HEK293 (cell line): ENCODE data around the gene ANAPC2.

Experiments
- CTCF ChIA-PET: fragments of 350-600 bp; formaldehyde crosslinking; extraction: SDS; loops from one replicate; lab custom pipeline; 2021; ENCODE audit warnings: antibody characterized with exemption; lab: Yijun Ruan, JAX
- POLR2A ChIA-PET: fragments of 300-600 bp; formaldehyde crosslinking; extraction: SDS; loops from one replicate; lab custom pipeline; 2020; ENCODE audit warnings: antibody characterized with exemption, inconsistent platforms; lab: Yijun Ruan, JAX
- H3K27ac ChIP-seq: fragments of 200-500 bp; sonication (Bioruptor generic); 2 replicates; pipeline ENCODE4 v1.5.1; 2014; ENCODE audit warnings: low read depth, low read length, control low read depth, inconsistent platforms; ENCODE audit errors: extremely low read depth
- H3K36me3 ChIP-seq, 2 experiments: fragments of 200-500 bp in 1 of 2; sonication (Bioruptor generic) in 1 of 2; 1 replicate in 1 of 2; 2 replicates in 1 of 2; pipeline ENCODE4 v1.5.1; 2014 to 2017; ENCODE audit warnings: inconsistent platforms in 2 of 2, low read length in 2 of 2; ENCODE audit not compliant: control insufficient read depth in 2 of 2, insufficient read depth in 1 of 2
- H3K4me1 ChIP-seq: fragments of 200-500 bp; sonication (Bioruptor generic); 2 replicates; pipeline ENCODE4 v1.5.1; 2014; ENCODE audit warnings: mild to moderate bottlenecking, low read length, inconsistent platforms; ENCODE audit not compliant: control insufficient read depth, insufficient read depth
- H3K4me3 ChIP-seq: 2 replicates; pipeline ENCODE4 v1.5.1; 2011; ENCODE audit warnings: low read depth, mild to moderate bottlenecking, control low read depth, low read length, moderate library complexity
- H3K9me3 ChIP-seq: fragments of 200-500 bp; sonication (Bioruptor generic); 2 replicates; pipeline ENCODE4 v1.5.1; 2014; ENCODE audit warnings: low read depth, low read length, inconsistent platforms; ENCODE audit not compliant: control insufficient read depth, insufficient read depth
- EGR2 ChIP-seq: fragments of 450-650 bp; formaldehyde crosslinking; IDR thresholded peaks from 2 replicates; pipeline ENCODE4 v1.5.1; 2016; ENCODE audit warnings: low read depth, missing biosample characterization, missing genetic modification characterization
- GLIS1 ChIP-seq: fragments of 450-650 bp; formaldehyde crosslinking; IDR thresholded peaks from 2 replicates; pipeline ENCODE4 v1.5.1; 2016; ENCODE audit warnings: missing biosample characterization, missing genetic modification characterization
- GLIS2 ChIP-seq: fragments of 450-650 bp; formaldehyde crosslinking; IDR thresholded peaks from 2 replicates; pipeline ENCODE4 v1.5.1; 2016; ENCODE audit warnings: missing biosample characterization, missing genetic modification characterization
- HOXA7 ChIP-seq: sonication (generic); formaldehyde crosslinking; IDR thresholded peaks from 2 replicates; pipeline ENCODE4 v1.8.1; 2022; ENCODE audit warnings: missing genetic modification reagents, borderline replicate concordance
- KLF1 ChIP-seq: fragments of 450-650 bp; formaldehyde crosslinking; IDR thresholded peaks from 2 replicates; pipeline ENCODE4 v1.5.1; 2016; ENCODE audit warnings: missing biosample characterization, missing genetic modification characterization
- TRIM28 ChIP-seq: IDR thresholded peaks from 2 replicates; pipeline ENCODE4 v1.6.1; 2011; ENCODE audit warnings: low read length, control low read depth, borderline replicate concordance
- ZFHX2 ChIP-seq: fragments of 450-650 bp; formaldehyde crosslinking; conservative IDR thresholded peaks from 2 replicates; pipeline ENCODE4 v1.5.1; 2016; ENCODE audit warnings: missing biosample characterization, missing genetic modification characterization
- ZIC2 ChIP-seq: fragments of 450-650 bp; formaldehyde crosslinking; IDR thresholded peaks from 2 replicates; pipeline ENCODE4 v1.5.1; 2016; ENCODE audit warnings: missing biosample characterization, missing genetic modification characterization
- ZNF112 ChIP-seq: fragments of 450-650 bp; formaldehyde crosslinking; IDR thresholded peaks from 2 replicates; pipeline ENCODE4 v1.5.0; 2017; ENCODE audit warnings: missing biosample characterization, missing genetic modification characterization
- ZNF335 ChIP-seq: fragments of 450-650 bp; formaldehyde crosslinking; conservative IDR thresholded peaks from 2 replicates; pipeline ENCODE4 v1.5.1; 2016; ENCODE audit warnings: missing biosample characterization, missing genetic modification characterization
- ZNF561 ChIP-seq: fragments of 450-650 bp; IDR thresholded peaks from 2 replicates; pipeline ENCODE4 v1.5.1; 2018; ENCODE audit warnings: missing biosample characterization, missing genetic modification characterization, borderline replicate concordance
- TF ChIP-seq, protein P1 (sequence below): fragments of 450-650 bp; formaldehyde crosslinking; IDR thresholded peaks from 2 replicates; pipeline ENCODE4 v1.5.1; 2016; ENCODE audit warnings: missing biosample characterization, missing genetic modification characterization
- TF ChIP-seq, protein P2 (sequence below): fragments of 450-650 bp; formaldehyde crosslinking; IDR thresholded peaks from 2 replicates; pipeline ENCODE4 v1.5.1; 2016; ENCODE audit warnings: missing biosample characterization, missing genetic modification characterization
- TF ChIP-seq, protein P3 (sequence below): fragments of 450-650 bp; formaldehyde crosslinking; IDR thresholded peaks from 2 replicates; pipeline ENCODE4 v1.5.1; 2016; ENCODE audit warnings: missing biosample characterization, missing genetic modification characterization
- TF ChIP-seq, protein P4 (sequence below): fragments of 450-650 bp; formaldehyde crosslinking; IDR thresholded peaks from 2 replicates; pipeline ENCODE4 v1.5.1; 2016; ENCODE audit warnings: missing biosample characterization, missing genetic modification characterization
- TF ChIP-seq, protein P5 (sequence below): fragments of 450-650 bp; formaldehyde crosslinking; IDR thresholded peaks from 2 replicates; pipeline ENCODE4 v1.5.1; 2016; ENCODE audit warnings: missing biosample characterization, missing genetic modification characterization

Gene ANAPC2

DNA sequence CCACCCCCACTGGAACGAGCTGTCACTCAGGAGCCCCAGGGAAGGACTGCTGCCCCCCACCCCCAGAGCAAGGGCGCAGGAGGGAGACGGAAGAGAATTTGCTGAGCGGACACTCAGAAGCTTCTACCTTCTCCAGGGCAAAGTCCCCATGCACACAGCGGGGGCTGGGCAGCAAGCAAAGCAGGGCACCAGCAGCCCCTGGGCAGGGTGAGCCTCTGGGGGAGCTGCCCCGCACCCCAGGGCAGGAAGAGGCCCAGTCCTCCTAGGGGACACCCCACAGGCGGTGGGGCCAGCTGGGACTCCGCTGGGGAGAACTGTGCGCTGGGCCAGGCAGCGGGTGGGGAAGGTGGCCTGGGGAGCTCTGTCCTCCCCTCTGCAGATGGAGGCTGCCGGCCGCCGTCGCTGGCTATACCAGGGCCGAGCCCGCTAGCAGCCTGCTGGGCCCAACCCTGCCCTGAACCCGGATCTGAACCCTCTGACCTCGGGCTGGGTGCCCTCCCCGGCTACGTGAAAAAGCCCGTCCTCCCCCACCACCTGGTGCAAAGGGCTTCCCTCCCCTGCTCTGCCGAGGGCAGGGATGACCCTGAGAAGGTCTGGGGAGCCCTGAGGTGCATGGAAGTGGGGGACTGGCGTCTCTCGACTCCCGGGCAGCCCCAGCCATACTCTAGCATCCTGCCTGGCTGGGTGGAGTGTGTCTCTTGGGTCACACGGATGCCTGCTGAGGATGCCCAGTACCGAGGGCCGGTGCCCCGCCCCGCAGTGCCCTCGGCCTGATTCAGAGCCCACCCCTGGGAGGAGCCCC is 41.7 kb upstream of the ANAPC2 start (continued):
- TF ChIP-seq, protein P1, sequence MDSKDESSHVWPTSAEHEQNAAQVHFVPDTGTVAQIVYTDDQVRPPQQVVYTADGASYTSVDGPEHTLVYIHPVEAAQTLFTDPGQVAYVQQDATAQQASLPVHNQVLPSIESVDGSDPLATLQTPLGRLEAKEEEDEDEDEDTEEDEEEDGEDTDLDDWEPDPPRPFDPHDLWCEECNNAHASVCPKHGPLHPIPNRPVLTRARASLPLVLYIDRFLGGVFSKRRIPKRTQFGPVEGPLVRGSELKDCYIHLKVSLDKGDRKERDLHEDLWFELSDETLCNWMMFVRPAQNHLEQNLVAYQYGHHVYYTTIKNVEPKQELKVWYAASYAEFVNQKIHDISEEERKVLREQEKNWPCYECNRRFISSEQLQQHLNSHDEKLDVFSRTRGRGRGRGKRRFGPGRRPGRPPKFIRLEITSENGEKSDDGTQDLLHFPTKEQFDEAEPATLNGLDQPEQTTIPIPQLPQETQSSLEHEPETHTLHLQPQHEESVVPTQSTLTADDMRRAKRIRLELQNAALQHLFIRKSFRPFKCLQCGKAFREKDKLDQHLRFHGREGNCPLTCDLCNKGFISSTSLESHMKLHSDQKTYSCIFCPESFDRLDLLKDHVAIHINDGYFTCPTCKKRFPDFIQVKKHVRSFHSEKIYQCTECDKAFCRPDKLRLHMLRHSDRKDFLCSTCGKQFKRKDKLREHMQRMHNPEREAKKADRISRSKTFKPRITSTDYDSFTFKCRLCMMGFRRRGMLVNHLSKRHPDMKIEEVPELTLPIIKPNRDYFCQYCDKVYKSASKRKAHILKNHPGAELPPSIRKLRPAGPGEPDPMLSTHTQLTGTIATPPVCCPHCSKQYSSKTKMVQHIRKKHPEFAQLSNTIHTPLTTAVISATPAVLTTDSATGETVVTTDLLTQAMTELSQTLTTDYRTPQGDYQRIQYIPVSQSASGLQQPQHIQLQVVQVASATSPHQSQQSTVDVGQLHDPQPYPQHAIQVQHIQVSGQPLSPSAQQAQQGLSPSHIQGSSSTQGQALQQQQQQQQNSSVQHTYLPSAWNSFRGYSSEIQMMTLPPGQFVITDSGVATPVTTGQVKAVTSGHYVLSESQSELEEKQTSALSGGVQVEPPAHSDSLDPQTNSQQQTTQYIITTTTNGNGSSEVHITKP: peak; percentile 59
- TF ChIP-seq ZIC2: peak; percentile 86
- no peak for TF ChIP-seq ZNF561 (tag by site-specific recombination)
- TF ChIP-seq, protein P2, sequence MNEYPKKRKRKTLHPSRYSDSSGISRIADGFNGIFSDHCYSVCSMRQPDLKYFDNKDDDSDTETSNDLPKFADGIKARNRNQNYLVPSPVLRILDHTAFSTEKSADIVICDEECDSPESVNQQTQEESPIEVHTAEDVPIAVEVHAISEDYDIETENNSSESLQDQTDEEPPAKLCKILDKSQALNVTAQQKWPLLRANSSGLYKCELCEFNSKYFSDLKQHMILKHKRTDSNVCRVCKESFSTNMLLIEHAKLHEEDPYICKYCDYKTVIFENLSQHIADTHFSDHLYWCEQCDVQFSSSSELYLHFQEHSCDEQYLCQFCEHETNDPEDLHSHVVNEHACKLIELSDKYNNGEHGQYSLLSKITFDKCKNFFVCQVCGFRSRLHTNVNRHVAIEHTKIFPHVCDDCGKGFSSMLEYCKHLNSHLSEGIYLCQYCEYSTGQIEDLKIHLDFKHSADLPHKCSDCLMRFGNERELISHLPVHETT (tag by site-specific recombination): no peak
- peak; percentile 49 for TF ChIP-seq GLIS2 (tag by site-specific recombination)
- TF ChIP-seq, protein P3, sequence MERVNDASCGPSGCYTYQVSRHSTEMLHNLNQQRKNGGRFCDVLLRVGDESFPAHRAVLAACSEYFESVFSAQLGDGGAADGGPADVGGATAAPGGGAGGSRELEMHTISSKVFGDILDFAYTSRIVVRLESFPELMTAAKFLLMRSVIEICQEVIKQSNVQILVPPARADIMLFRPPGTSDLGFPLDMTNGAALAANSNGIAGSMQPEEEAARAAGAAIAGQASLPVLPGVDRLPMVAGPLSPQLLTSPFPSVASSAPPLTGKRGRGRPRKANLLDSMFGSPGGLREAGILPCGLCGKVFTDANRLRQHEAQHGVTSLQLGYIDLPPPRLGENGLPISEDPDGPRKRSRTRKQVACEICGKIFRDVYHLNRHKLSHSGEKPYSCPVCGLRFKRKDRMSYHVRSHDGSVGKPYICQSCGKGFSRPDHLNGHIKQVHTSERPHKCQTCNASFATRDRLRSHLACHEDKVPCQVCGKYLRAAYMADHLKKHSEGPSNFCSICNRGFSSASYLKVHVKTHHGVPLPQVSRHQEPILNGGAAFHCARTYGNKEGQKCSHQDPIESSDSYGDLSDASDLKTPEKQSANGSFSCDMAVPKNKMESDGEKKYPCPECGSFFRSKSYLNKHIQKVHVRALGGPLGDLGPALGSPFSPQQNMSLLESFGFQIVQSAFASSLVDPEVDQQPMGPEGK (tag by site-specific recombination): peak; percentile 19; the same call in 1 of the 2 replicates
- TF ChIP-seq GLIS1: peak; percentile 67
- peak; percentile 44 for TF ChIP-seq KLF1
- TF ChIP-seq, all 188 proteins: peak for 8

DNA sequence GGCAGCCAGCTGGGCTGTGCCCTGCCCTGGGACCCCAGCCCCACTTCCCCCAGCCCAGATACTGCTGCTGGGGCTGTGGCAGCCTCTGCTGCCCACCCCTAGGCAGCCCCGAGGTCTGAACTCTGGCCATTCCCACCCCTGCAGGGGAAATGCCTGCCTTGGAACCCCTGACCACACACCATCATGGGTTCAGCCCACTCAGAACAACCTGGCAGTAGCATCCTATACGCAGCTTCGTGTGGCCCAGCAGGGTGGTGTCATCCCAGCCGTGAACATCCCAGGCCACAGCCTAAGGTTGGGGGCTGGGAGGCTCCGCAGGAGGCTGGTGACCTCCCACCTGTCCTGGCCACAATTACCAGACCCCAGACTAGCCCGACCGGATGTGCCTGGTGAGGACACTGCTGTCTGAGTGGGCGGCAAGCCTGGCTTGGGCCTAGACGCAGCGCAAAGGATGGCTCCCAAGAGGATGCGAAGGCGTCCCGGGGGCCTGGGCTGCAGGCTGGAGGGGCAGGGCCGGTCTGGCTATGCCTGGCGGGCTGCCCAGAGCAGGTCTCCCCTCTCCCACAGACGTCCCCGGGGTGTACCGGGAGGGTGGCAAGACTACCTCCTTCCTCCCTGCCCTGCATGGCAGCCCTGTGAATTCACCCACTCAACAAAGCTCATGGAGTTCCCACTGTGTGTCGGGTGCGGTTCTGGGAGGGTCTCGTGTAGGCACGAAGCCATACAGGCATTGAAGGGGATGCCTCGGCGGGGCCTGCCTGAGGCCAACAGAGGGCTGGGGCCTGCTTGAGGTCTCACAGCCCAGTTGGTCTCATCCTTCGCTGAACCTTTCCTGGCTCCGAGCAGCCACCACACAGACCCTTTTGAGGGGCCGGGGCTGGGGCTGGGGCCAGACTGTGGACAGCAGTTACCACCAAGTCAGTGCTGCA is 40.9 kb upstream of the ANAPC2 start:
- TF ChIP-seq EGR2 (tag by site-specific recombination) (peak; percentile 85), ZFHX2 (tag by site-specific recombination) (peak; percentile 84), ZNF335 (tag by site-specific recombination) (peak; percentile 82), ZNF112 (no peak), HOXA7 (no peak), GLIS1 (no peak), TRIM28 (no peak)
- TF ChIP-seq, protein P4, sequence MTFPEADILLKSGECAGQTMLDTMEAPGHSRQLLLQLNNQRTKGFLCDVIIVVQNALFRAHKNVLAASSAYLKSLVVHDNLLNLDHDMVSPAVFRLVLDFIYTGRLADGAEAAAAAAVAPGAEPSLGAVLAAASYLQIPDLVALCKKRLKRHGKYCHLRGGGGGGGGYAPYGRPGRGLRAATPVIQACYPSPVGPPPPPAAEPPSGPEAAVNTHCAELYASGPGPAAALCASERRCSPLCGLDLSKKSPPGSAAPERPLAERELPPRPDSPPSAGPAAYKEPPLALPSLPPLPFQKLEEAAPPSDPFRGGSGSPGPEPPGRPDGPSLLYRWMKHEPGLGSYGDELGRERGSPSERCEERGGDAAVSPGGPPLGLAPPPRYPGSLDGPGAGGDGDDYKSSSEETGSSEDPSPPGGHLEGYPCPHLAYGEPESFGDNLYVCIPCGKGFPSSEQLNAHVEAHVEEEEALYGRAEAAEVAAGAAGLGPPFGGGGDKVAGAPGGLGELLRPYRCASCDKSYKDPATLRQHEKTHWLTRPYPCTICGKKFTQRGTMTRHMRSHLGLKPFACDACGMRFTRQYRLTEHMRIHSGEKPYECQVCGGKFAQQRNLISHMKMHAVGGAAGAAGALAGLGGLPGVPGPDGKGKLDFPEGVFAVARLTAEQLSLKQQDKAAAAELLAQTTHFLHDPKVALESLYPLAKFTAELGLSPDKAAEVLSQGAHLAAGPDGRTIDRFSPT (tag by site-specific recombination): 0 out of 2 replicates have a peak, but pooled peaks have one; percentile 10
- TF ChIP-seq, protein P5, sequence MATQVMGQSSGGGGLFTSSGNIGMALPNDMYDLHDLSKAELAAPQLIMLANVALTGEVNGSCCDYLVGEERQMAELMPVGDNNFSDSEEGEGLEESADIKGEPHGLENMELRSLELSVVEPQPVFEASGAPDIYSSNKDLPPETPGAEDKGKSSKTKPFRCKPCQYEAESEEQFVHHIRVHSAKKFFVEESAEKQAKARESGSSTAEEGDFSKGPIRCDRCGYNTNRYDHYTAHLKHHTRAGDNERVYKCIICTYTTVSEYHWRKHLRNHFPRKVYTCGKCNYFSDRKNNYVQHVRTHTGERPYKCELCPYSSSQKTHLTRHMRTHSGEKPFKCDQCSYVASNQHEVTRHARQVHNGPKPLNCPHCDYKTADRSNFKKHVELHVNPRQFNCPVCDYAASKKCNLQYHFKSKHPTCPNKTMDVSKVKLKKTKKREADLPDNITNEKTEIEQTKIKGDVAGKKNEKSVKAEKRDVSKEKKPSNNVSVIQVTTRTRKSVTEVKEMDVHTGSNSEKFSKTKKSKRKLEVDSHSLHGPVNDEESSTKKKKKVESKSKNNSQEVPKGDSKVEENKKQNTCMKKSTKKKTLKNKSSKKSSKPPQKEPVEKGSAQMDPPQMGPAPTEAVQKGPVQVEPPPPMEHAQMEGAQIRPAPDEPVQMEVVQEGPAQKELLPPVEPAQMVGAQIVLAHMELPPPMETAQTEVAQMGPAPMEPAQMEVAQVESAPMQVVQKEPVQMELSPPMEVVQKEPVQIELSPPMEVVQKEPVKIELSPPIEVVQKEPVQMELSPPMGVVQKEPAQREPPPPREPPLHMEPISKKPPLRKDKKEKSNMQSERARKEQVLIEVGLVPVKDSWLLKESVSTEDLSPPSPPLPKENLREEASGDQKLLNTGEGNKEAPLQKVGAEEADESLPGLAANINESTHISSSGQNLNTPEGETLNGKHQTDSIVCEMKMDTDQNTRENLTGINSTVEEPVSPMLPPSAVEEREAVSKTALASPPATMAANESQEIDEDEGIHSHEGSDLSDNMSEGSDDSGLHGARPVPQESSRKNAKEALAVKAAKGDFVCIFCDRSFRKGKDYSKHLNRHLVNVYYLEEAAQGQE (tag by site-specific recombination): no peak
- TF ChIP-seq, all 188 proteins: peak for 4
- Histone ChIP-seq H3K36me3 (no peaks in the 10 kb centered on the region), H3K4me1 (no peaks in the 10 kb centered on the region), H3K27ac (no peak overlapping the region), H3K9me3 (no peaks in the 10 kb centered on the region), H3K4me3 (no peak overlapping the region)
- ChIA-PET POLR2A (interaction anchor here (0.6 to 17.2 kb wide), 6 partner anchors 12 to 159 kb away, joined by 3 to 304 read pairs (median 8); partner anchors contain the start of genes NDOR1, SAPCD2, SSNA1 and TMEM203), CTCF (interaction anchor here (0.6 to 5.6 kb wide), 9 partner anchors 8 to 333 kb away, joined by 3 to 69 read pairs (median 3); partner anchors contain the start of gene NPDC1)
